ENCODE measurements around the gene FMNL2.

FMNL2 gene

GRCh38 chr2:152452256-152452973 lies 117.4 kb downstream of the FMNL2 start:
- no peak for DNase-seq

- no peak for DNase-seq
Measured at GRCh38 chr2:152453129-152453911, 118.3 kb downstream of the FMNL2 start.

- DNase-seq, result no peak
Measured at GRCh38 chr2:152454371-152454770, 119.4 kb downstream of the FMNL2 start.

- no peak for DNase-seq
Measured at GRCh38 chr2:152454960-152455359, 120.0 kb downstream of the FMNL2 start.

- DNase-seq, result no peak
Measured at GRCh38 chr2:152455738-152456137, 120.8 kb downstream of the FMNL2 start.

GRCh38 chr2:152456262-152456661 lies 121.3 kb downstream of the FMNL2 start:
- DNase-seq, result no peak

- no peak for DNase-seq
Measured at GRCh38 chr2:152458441-152458940, 123.5 kb downstream of the FMNL2 start.

- no peak for DNase-seq
Measured at GRCh38 chr2:152459091-152459490, 124.1 kb downstream of the FMNL2 start.

GRCh38 chr2:152460567-152460966 lies 125.6 kb downstream of the FMNL2 start:
- DNase-seq, result no peak

- DNase-seq, result no peak
Measured at GRCh38 chr2:152462120-152462519, 127.1 kb downstream of the FMNL2 start.

- no peak for DNase-seq
Measured at GRCh38 chr2:152462779-152463178, 127.8 kb downstream of the FMNL2 start.

- DNase-seq, result no peak
Measured at GRCh38 chr2:152464851-152465470, 130.0 kb downstream of the FMNL2 start.

GRCh38 chr2:152465541-152465940 lies 130.6 kb downstream of the FMNL2 start:
- DNase-seq, result no peak

- DNase-seq, result no peak
Measured at GRCh38 chr2:152466041-152466440, 131.1 kb downstream of the FMNL2 start.

- DNase-seq, result no peak
Measured at GRCh38 chr2:152466980-152467676, 132.2 kb downstream of the FMNL2 start.

GRCh38 chr2:152467677-152468410 lies 132.9 kb downstream of the FMNL2 start:
- no peak for DNase-seq

GRCh38 chr2:152468899-152469692 lies 134.1 kb downstream of the FMNL2 start:
- no peak for DNase-seq

- DNase-seq, result no peak
Measured at GRCh38 chr2:152470861-152471854, 136.2 kb downstream of the FMNL2 start.

GRCh38 chr2:152472481-152472887 lies 137.5 kb downstream of the FMNL2 start:
- DNase-seq, result no peak

Measured in effector CD4-positive, alpha-beta T cell (primary cell).